NCI-H748 (cell line): ENCODE data around the gene SLC31A1.
"Not testable (repeated sequence)": the region's sequence is repeated elsewhere in the genome, so short reads cannot be mapped to it uniquely, and the experiment has no call there.

Source experiments
- DNase-seq: peaks from one replicate; lab custom pipeline; 2025; ENCODE audit not compliant: unreplicated experiment; lab: John Stamatoyannopoulos, UW

Gene SLC31A1

GRCh38 chr9:113219969-113220368 lies 1.4 kb upstream of the SLC31A1 start:
- DNase-seq: no peak

DNA sequence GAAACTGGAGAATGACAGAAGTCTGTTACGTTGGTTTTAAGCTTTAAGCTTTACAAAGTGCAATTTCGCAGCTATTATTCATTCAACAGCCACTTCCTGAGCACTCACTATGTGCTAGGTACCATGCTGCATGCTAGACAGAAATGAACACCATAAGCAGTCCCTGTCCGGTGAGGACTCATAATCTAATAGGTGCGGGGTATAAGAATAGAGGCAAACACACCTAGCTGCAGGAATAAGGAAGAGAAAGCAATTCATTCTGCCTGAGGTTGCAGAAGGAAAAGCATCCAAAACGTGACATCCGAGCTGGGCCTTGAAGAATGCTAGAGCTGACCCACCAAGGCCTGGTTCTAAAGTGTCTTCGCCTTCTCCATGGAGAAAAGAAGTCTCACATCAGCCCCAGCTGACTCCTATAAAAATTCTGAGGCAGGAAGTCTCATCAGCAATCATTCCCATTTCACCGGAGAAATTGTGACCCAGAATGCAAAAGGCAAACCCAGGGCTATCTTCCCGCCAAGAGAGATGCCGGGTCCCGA lies 809 bp upstream of the SLC31A1 start:
- peak; percentile 27 for DNase-seq

GRCh38 chr9:113221800-113222481 lies 597 bp downstream of the SLC31A1 start:
- DNase-seq: peak; percentile 42

- DNase-seq: peak; percentile 20
These were observed 1.1 kb downstream of the SLC31A1 start for GRCh38 chr9:113222482-113222841.

- DNase-seq: no peak
These were observed 2.6 kb downstream of the SLC31A1 start for GRCh38 chr9:113223963-113224362.

- DNase-seq: no peak
These were observed 6.1 kb downstream of the SLC31A1 start for GRCh38 chr9:113227436-113227835.

GRCh38 chr9:113228130-113228665 lies 6.9 kb downstream of the SLC31A1 start:
- peak; percentile 14 for DNase-seq

GRCh38 chr9:113231701-113232100 lies 10.4 kb downstream of the SLC31A1 start:
- no peak for DNase-seq

DNA sequence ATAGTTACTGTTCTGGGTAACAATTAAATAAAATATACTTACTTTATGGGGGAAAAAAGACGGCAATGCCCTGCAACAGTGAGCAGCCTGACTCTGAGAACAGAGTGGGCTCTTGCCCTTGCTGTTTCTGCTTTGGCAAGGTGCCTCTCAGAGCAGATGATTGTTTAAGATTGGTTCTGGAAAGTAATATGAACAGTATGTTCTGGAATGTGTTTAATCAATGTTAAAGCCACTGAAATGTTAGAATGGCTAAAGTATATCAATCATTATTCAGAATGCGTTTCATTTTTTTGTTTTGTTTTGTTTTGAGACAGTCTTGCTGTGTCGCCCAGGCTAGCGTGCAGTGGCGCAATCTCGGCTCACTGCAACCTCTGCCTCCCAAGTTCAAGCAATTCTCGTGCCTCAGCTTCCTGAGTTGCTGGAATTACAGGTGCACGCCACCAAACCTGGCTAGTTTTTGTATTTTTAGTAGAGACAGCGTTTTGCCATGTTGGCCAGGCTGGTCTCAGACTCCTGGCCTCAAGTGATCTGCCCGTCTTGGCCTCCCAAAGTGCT lies 14.4 kb downstream of the SLC31A1 start:
- DNase-seq: not testable (repeated sequence)

DNA sequence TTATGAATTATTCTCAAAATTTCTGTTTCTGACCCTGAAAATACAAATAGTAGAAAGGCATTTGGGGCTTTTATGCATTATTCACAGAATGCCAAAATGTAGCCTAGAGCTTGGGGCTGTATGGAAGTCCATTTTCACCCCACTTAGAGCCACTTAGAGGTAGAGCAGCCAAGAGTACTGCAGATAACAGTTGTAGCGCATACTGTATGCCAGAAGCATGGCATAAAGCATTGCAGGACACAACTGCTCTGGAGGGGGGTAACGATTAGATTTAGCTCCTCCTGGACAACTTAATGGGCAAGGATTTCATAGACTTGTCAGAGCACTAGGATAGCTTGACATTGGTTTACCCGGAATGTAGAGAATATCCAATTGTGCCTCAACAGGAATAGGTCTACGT lies 15.7 kb downstream of the SLC31A1 start:
- DNase-seq: no peak

- no peak for DNase-seq
These were observed 17.0 kb downstream of the SLC31A1 start for GRCh38 chr9:113238202-113238858.

DNA sequence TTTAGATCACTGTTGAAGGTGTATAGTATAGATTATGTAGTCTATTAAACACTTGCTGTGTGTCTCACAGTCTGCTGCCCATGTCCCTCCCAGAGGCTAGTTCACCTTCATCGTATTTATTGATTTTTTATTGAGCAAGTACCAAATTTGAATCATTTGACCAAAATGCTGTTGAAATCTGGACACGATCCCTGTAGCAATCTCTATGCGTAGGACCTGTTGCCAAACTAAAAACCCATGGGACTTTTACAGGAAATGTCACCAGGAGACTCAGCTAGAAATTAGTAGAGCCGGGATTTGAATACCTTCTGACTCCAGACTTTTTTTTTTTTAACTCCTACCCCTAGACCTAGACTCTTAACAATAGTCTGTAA lies 17.5 kb downstream of the SLC31A1 start:
- DNase-seq: no peak

DNA sequence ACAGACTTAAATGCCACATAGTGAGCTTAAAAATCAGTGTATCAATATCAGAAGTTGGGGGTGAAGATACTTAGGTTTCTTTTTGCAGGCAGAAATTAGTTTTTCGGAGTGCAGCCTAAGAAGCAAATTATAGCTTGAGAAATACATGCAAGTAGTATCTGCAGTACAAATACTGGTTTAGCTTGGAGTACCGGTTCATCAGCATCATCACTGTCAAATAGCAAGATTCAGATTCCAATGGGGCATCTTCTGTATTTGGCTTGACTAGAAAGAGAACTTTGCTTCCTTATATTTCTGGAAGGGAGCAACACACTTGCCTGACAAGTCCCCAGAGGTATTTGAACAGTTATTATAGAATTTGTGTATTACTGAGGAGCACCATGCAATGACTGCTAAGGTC lies 19.8 kb downstream of the SLC31A1 start:
- no peak for DNase-seq

DNA sequence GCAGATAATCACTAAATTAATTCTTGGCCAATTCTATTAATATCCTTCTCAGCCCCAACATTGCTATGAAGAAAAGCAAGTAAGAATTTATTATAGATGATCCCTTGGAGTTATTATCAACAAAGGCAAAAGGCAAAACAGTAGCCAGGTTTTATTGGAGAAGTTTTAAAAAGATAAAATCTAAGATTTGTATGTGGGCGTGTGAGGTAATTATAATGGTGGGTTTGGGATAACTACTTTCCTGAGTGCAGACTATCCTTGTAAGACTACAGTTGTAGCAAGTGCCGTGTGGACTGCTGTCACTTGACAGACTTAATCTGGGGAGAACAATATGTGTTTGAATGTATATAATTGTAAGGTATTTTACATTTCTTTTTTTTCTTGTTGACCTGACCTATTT lies 23.2 kb downstream of the SLC31A1 start:
- no peak for DNase-seq

- no peak for DNase-seq
These were observed 24.6 kb downstream of the SLC31A1 start for GRCh38 chr9:113245894-113246293.

GRCh38 chr9:113246928-113247327 lies 25.6 kb downstream of the SLC31A1 start:
- no peak for DNase-seq

- peak; percentile 57 for DNase-seq
These were observed 26.3 kb downstream of the SLC31A1 start for GRCh38 chr9:113247640-113248039.

DNA sequence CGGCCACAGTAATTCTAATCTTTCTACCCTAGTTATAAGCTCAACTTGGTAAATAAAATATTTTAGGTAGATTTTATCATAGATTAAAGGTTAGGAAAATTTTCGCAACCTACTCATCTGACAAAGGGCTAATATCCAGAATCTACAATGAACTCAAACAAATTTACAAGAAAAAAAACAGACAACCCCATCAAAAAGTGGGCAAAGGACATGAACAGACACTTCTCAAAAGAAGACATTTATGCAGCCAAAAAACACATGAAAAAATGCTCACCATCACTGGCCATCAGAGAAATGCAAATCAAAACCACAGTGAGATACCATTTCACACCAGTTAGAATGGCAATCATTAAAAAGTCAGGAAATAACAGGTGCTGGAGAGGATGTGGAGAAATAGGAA lies 28.3 kb downstream of the SLC31A1 start:
- not testable (repeated sequence) for DNase-seq

GRCh38 chr9:113250807-113251206 lies 29.5 kb downstream of the SLC31A1 start:
- no peak for DNase-seq

- no peak for DNase-seq
These were observed 33.6 kb downstream of the SLC31A1 start for GRCh38 chr9:113254991-113255390.

GRCh38 chr9:113255438-113255837 lies 34.1 kb downstream of the SLC31A1 start:
- no peak for DNase-seq

- DNase-seq: no peak
These were observed 36.5 kb downstream of the SLC31A1 start for GRCh38 chr9:113257863-113258262.
